GM10266 (cell line): ENCODE data around the gene BRSK2.
"Not testable (repeated sequence)": the region's sequence is repeated elsewhere in the genome, so short reads cannot be mapped to it uniquely, and the experiment has no call there.

Experiments used
- DNase-seq: peaks from one replicate; pipeline ENCODE4 v3.0.0; 2012; ENCODE audit errors: extremely low spot score
- CTCF ChIP-seq: IDR thresholded peaks from 2 replicates; pipeline ENCODE4 v1.5.1; 2012; ENCODE audit warnings: mild to moderate bottlenecking, low read depth; ENCODE audit not compliant: control insufficient read depth, insufficient read depth; ENCODE audit errors: missing control alignments

The BRSK2 gene

DNA sequence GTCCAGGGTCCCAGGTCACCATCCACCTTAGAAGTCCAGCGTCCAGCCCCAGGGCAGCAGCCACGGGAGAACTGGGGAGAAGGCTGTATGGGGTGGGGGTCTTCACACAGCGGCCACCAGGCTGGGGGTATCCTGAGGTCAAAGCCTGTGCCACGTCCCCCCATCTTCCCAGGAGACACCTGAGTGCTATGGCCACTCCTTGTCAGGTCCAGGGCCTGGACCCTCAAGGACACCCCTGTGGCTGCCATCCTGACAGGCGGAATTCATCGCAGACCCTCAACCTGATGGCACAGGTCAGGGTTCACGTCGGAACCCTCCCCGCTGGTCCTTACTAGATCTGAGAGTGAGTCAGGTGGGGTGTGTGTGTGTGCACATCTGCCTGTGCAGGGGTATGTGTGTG lies 18.6 kb downstream of the BRSK2 start:
- no peak for DNase-seq
- no peak for TF ChIP-seq CTCF

- no peak for DNase-seq
- TF ChIP-seq CTCF, result no peak
These were observed 19.5 kb downstream of the BRSK2 start for GRCh38 chr11:1409108-1409851.

GRCh38 chr11:1409852-1410125 lies 20.1 kb downstream of the BRSK2 start:
- DNase-seq, result not testable (repeated sequence)

GRCh38 chr11:1410366-1411291 lies 20.9 kb downstream of the BRSK2 start:
- TF ChIP-seq CTCF, result no peak
- DNase-seq, result no peak

- DNase-seq, result no peak
- TF ChIP-seq CTCF, result no peak
These were observed 21.6 kb downstream of the BRSK2 start for GRCh38 chr11:1411301-1411700.

- DNase-seq, result not testable (repeated sequence)
These were observed 22.0 kb downstream of the BRSK2 start for GRCh38 chr11:1411739-1412138.

- DNase-seq, result no peak
These were observed 22.8 kb downstream of the BRSK2 start for GRCh38 chr11:1412377-1413095.

More at GRCh38 chr11:1412377-1413095, 22.8 kb downstream of the BRSK2 start:
- TF ChIP-seq CTCF, result no peak
